Effector CD4-positive, alpha-beta T cell (primary cell): ENCODE results near the gene SLC12A8.

Source experiments
- DNase-seq: peaks from one replicate; pipeline ENCODE4 v3.0.0-alpha.2; 2020

The SLC12A8 gene

GRCh38 chr3:125151916-125152315, 60.6 kb downstream of the SLC12A8 start:
- no peak for DNase-seq

- DNase-seq = no peak
Observed at GRCh38 chr3:125151442-125151817, 61.1 kb downstream of the SLC12A8 start.

- DNase-seq = peak; percentile 13
Observed at GRCh38 chr3:125150525-125151441, 61.8 kb downstream of the SLC12A8 start.

GRCh38 chr3:125149462-125149861, 63.1 kb downstream of the SLC12A8 start:
- DNase-seq = no peak

GRCh38 chr3:125148836-125149235, 63.7 kb downstream of the SLC12A8 start:
- no peak for DNase-seq

- no peak for DNase-seq
Observed at GRCh38 chr3:125148016-125148812, 64.3 kb downstream of the SLC12A8 start.

GRCh38 chr3:125147491-125147820, 65.1 kb downstream of the SLC12A8 start:
- no peak for DNase-seq

GRCh38 chr3:125146626-125147490, 65.7 kb downstream of the SLC12A8 start:
- DNase-seq = no peak

- DNase-seq = no peak
Observed at GRCh38 chr3:125145751-125146475, 66.6 kb downstream of the SLC12A8 start.

- DNase-seq = no peak
Observed at GRCh38 chr3:125144653-125145314, 67.8 kb downstream of the SLC12A8 start.

- no peak for DNase-seq
Observed at GRCh38 chr3:125143982-125144652, 68.4 kb downstream of the SLC12A8 start.

- no peak for DNase-seq
Observed at GRCh38 chr3:125143538-125143937, 69.0 kb downstream of the SLC12A8 start.

- DNase-seq = no peak
Observed at GRCh38 chr3:125142940-125143339, 69.6 kb downstream of the SLC12A8 start.

- no peak for DNase-seq
Observed at GRCh38 chr3:125142420-125142778, 70.1 kb downstream of the SLC12A8 start.

GRCh38 chr3:125141596-125142419, 70.7 kb downstream of the SLC12A8 start:
- DNase-seq = peak; percentile 38

GRCh38 chr3:125140818-125141595, 71.5 kb downstream of the SLC12A8 start:
- DNase-seq = no peak

- no peak for DNase-seq
Observed at GRCh38 chr3:125140011-125140817, 72.3 kb downstream of the SLC12A8 start.

- no peak for DNase-seq
Observed at GRCh38 chr3:125139386-125139785, 73.2 kb downstream of the SLC12A8 start.
